Neural cell (in vitro differentiated cells): ENCODE data around the gene PCDH9. TPM values are rescaled to one million over a fixed set of nuclear protein-coding genes. Genes with fewer than 3 reads are reported as not detected.

Experiments used
- H2AFZ ChIP-seq: fragments of 200-600, 300-800 bp; sonication (generic), shearing (Covaris generic); 2 replicates; pipeline ENCODE4 v1.6.0; 2014; ENCODE audit warnings: low read depth, mild to moderate bottlenecking, antibody characterized with exemption, low read length, moderate library complexity
- H3F3A ChIP-seq: fragments of 200-600 bp; shearing (Covaris generic); 2 replicates; pipeline ENCODE4 v1.6.1; 2016; ENCODE audit warnings: mild to moderate bottlenecking, moderate library complexity, mixed read lengths, antibody characterized with exemption, low read length; ENCODE audit not compliant: insufficient read depth, poor library complexity, severe bottlenecking
- H3K27ac ChIP-seq: fragments of 200-600, 300-800 bp; sonication (generic), shearing (Covaris generic); 2 replicates; pipeline ENCODE4 v1.5.1; 2014; ENCODE audit warnings: mild to moderate bottlenecking, low read length, moderate library complexity
- H3K27me3 ChIP-seq: fragments of 300-800, 200-600 bp; sonication (generic), shearing (Covaris generic); 2 replicates; pipeline ENCODE4 v1.6.0; 2014; ENCODE audit warnings: mild to moderate bottlenecking, low read depth, low read length, moderate library complexity; ENCODE audit not compliant: insufficient read depth
- H3K36me3 ChIP-seq: fragments of 300-800, 200-600 bp; sonication (generic), shearing (Covaris generic); 2 replicates; pipeline ENCODE4 v1.5.1; 2014; ENCODE audit warnings: mild to moderate bottlenecking, antibody characterized with exemption, low read length, moderate library complexity; ENCODE audit not compliant: insufficient read depth
- H3K4me2 ChIP-seq: fragments of 300-800, 200-600 bp; sonication (generic), shearing (Covaris generic); 2 replicates; pipeline ENCODE4 v1.6.0; 2014; ENCODE audit warnings: mild to moderate bottlenecking, low read length
- H3K4me3 ChIP-seq: fragments of 300-800, 200-600 bp; sonication (generic), shearing (Covaris generic); 2 replicates; pipeline ENCODE4 v1.5.1; 2014; ENCODE audit warnings: mild to moderate bottlenecking, low read length, moderate library complexity
- H3K79me2 ChIP-seq: fragments of 200-600 bp; shearing (Covaris generic); replicated peaks from 2 replicates; pipeline ENCODE4 v1.6.0; 2014; ENCODE audit warnings: mild to moderate bottlenecking, low read length, moderate library complexity; ENCODE audit not compliant: insufficient read depth
- H3K9ac ChIP-seq: fragments of 300-800, 200-600 bp; sonication (generic), shearing (Covaris generic); 2 replicates; pipeline ENCODE4 v1.6.1; 2016; ENCODE audit warnings: mild to moderate bottlenecking, low read length, mixed read lengths
- H3K9me2 ChIP-seq: fragments of 200-600 bp; shearing (Covaris generic); 2 replicates; pipeline ENCODE4 v1.6.1; 2016; ENCODE audit warnings: mild to moderate bottlenecking, low read length, mixed read lengths; ENCODE audit not compliant: insufficient read depth
- H3K9me3 ChIP-seq: fragments of 200-600, 300-800 bp; sonication (generic), shearing (Covaris generic); 2 replicates; pipeline ENCODE4 v1.6.1; 2016; ENCODE audit warnings: mild to moderate bottlenecking, mixed run types, low read length, moderate library complexity, mixed read lengths
- H4K20me1 ChIP-seq: fragments of 200-600 bp; shearing (Covaris generic); 2 replicates; pipeline ENCODE4 v1.6.1; 2016; ENCODE audit warnings: mild to moderate bottlenecking, mixed run types; ENCODE audit not compliant: insufficient read depth
- CTCF ChIP-seq: fragments of 450-650 bp; IDR thresholded peaks from 2 replicates; pipeline ENCODE4 v1.5.1; 2014; ENCODE audit warnings: antibody characterized with exemption, mild to moderate bottlenecking, moderate library complexity; ENCODE audit not compliant: poor library complexity, severe bottlenecking
- EP300 ChIP-seq: fragments of 450-650 bp; conservative IDR thresholded peaks from 2 replicates; pipeline ENCODE4 v1.6.1; 2014; ENCODE audit warnings: antibody characterized with exemption, mild to moderate bottlenecking, moderate library complexity; ENCODE audit not compliant: poor library complexity, severe bottlenecking
- EZH2 ChIP-seq: fragments of 200-600, 300-800 bp; shearing (Covaris generic), sonication (generic); IDR thresholded peaks from 2 replicates; pipeline ENCODE4 v1.6.1; 2014; ENCODE audit warnings: antibody characterized with exemption, low read length, borderline replicate concordance, mild to moderate bottlenecking; ENCODE audit not compliant: insufficient read depth, poor library complexity, severe bottlenecking
- MXI1 ChIP-seq: fragments of 450-650 bp; conservative IDR thresholded peaks from 2 replicates; pipeline ENCODE4 v1.6.1; 2014; ENCODE audit warnings: antibody characterized with exemption, mild to moderate bottlenecking; ENCODE audit not compliant: poor library complexity, severe bottlenecking
- POLR2AphosphoS5 ChIP-seq: IDR thresholded peaks from 2 replicates; pipeline ENCODE4 v1.6.1; 2012
- RAD21 ChIP-seq: fragments of 450-650 bp; conservative IDR thresholded peaks from 2 replicates; pipeline ENCODE4 v1.6.1; 2014; ENCODE audit warnings: antibody characterized with exemption, mild to moderate bottlenecking, moderate library complexity
- REST ChIP-seq: IDR thresholded peaks from 2 replicates; pipeline ENCODE4 v1.6.1; 2012; ENCODE audit warnings: borderline replicate concordance
- SMC3 ChIP-seq: fragments of 450-650 bp; conservative IDR thresholded peaks from 2 replicates; pipeline ENCODE4 v1.6.1; 2014; ENCODE audit warnings: antibody characterized with exemption, mild to moderate bottlenecking, moderate library complexity; ENCODE audit not compliant: poor library complexity
- TAF1 ChIP-seq: IDR thresholded peaks from 2 replicates; pipeline ENCODE4 v1.6.1; 2012; ENCODE audit warnings: low read depth
- polyA plus RNA-seq: library from polyadenylated mRNA; depleted of rRNA; stranded (reverse); fragments of >200 nt; gene quantifications from 2 replicates; pipeline ENCODE4 v1.2.3, GENCODE V29; 2014

Gene PCDH9
- polyA plus RNA-seq, 1 donor from 2014 or later: 4.6 TPM

GRCh38 chr13:66612983-66613382, 617.2 kb downstream of the PCDH9 start:
- Histone ChIP-seq H3K79me2 (no peaks in the 10 kb centered on the region), H3K27me3 (no peaks in the 10 kb centered on the region), H3K9me3 (no peaks in the 10 kb centered on the region), H3F3A (no peaks in the 10 kb centered on the region), H3K4me2 (no peak overlapping the region), H2AFZ (no peak overlapping the region), H3K4me3 (no peak overlapping the region), H3K36me3 (no peaks in the 10 kb centered on the region), H3K9ac (no peak overlapping the region), H3K9me2 (no peaks in the 10 kb centered on the region), H4K20me1 (no peaks in the 10 kb centered on the region), H3K27ac (no peak overlapping the region)
- TF ChIP-seq EZH2: no peak
- TF ChIP-seq CTCF: no peak
- no peak for TF ChIP-seq MXI1
- no peak for TF ChIP-seq SMC3
- no peak for TF ChIP-seq POLR2AphosphoS5
- no peak for TF ChIP-seq TAF1
- TF ChIP-seq REST: no peak
- TF ChIP-seq RAD21: no peak
- no peak for TF ChIP-seq EP300

- H2AFZ ChIP-seq: no peak overlapping the region
- H3K36me3 ChIP-seq: no peaks in the 10 kb centered on the region
- no peaks in the 10 kb centered on the region for H3K27me3 ChIP-seq
- no peak for TF ChIP-seq REST
- no peak for TF ChIP-seq POLR2AphosphoS5
- no peak for TF ChIP-seq TAF1
- no peak for TF ChIP-seq MXI1
- TF ChIP-seq EZH2: no peak
- no peak for TF ChIP-seq SMC3
- TF ChIP-seq EP300: no peak
- no peak for TF ChIP-seq CTCF
- no peak for TF ChIP-seq RAD21
- H3K4me3 ChIP-seq: no peak overlapping the region
- no peaks in the 10 kb centered on the region for H4K20me1 ChIP-seq
- no peaks in the 10 kb centered on the region for H3K9me3 ChIP-seq
- H3K79me2 ChIP-seq: no peaks in the 10 kb centered on the region
- H3K9me2 ChIP-seq: no peaks in the 10 kb centered on the region
- H3K27ac ChIP-seq: no peak overlapping the region
- no peak overlapping the region for H3K4me2 ChIP-seq
- H3K9ac ChIP-seq: no peak overlapping the region
- H3F3A ChIP-seq: no peaks in the 10 kb centered on the region
Measured at GRCh38 chr13:66586489-66586888, 643.6 kb downstream of the PCDH9 start.
